GM18519 (cell line): ENCODE measurements around the gene IPO5.
"Not testable (repeated sequence)": the region's sequence is repeated elsewhere in the genome, so short reads cannot be mapped to it uniquely, and the experiment has no call there.

Source experiments
- ATAC-seq: cut with Tn5 transposase; IDR thresholded peaks from one replicate; pipeline ENCODE4 v1.9.1; 2021; ENCODE audit warnings: mild to moderate bottlenecking, moderate library complexity; ENCODE audit not compliant: unreplicated experiment, low FRiP score

The IPO5 gene

DNA sequence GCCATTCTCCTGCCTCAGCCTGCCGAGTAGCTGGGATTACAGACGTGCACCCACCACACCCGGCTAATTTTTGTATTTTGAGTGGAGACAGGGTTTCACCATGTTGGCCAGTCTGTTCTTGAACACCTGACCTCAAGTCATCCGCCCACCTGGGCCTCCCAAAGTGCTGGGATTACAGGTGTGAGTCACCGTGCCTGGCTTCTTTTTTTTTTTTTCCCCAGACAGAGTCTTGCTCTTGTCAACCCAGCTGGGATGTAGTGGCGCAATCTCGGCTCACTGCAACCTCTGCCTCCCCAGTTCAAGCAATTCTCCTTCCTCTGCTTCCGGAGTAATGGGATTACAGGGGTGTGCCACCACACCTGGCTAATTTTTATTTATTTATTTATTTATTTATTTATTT is 51.5 kb downstream of the IPO5 start:
- ATAC-seq = not testable (repeated sequence)

DNA sequence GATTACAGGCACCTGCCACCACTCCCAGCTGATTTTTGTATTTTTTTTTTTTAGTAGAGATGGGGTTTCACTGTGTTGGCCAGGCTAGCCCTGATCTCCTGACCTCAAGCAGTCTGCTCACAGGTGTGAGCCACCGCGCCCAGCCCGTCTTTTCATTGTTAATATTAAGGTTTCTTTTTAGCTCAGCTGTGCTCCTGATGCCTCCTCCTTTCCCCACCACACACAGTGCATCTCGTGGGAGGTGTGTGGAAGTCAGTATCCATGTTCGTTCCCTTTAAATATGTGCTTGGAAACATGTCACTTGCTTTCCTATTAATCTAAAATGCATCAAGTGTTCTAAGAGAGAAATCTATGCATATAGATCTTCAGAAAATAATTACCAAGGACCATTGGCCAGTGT is 53.5 kb downstream of the IPO5 start:
- no peak for ATAC-seq

DNA sequence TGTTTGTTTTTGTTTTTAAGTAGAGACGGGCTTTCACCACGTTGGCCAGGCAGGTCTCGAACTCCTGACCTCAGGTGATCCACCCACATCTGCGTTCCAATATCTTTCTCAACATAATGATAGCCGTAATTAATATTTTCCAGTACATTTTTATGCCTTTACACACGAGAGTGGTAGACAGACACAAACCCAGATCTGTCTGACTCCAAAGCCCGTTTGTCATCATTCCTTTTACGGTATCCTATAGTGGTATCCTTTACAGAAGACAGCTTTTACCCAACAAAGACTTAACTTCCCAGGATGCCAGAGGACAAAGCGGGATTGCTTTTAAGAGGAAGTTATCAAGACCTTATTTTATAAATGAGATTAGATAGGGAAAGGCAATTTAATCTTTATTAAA is 59.8 kb downstream of the IPO5 start:
- no peak for ATAC-seq

DNA sequence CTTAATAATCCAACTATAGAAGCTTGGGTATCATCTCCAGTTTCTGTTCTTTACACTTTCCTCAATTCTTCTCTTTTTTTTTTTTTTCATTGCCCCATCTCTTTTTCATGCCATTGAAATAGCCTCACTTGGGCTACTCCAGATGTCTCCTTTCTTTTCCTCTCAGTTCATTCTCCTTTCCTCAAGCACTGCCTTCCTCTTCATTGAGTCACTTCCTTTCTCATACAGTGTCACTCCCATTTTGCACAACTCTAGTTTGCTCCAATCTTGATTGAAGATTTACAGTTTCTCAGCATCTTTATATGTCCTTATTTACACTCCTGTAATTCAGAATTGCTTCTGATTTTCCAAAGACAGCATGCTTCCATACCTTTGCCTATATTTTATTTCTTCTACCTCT is 61.3 kb downstream of the IPO5 start:
- no peak for ATAC-seq

DNA sequence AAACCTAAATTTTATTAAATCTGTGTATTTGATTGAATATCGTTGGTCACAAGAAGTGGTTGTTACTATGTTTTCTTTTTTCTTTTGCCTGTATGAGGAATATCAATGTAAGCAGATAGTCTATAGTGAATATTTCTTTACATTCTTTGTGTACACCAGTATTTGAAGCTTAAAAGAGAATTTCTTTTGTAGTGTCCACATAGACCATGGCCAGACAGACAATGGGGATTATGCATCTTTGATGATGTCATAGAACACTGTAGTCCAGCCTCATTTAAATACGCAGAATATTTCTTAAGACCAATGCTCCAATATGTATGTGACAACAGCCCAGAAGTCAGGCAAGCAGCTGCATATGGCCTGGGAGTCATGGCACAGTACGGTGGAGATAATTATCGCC is 64.8 kb downstream of the IPO5 start:
- no peak for ATAC-seq

DNA sequence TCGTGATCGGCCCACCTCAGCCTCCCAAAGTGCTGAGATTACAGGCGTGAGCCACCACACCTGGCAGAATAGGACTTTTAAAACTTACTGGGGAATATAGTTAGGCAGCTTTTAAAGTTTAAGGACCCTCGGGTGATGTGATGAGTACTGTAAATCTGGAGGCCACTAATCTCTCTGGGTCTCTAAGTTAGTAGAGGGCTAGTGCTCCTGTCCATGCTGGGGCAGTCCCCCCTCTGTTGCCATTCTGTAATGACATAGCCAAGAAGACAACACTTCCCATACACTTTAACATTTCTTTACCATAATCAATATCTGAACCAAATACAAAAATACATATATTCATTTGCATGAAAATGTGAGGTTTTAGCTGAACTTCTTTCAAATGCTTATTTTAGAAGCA is 65.7 kb downstream of the IPO5 start:
- no peak for ATAC-seq

DNA sequence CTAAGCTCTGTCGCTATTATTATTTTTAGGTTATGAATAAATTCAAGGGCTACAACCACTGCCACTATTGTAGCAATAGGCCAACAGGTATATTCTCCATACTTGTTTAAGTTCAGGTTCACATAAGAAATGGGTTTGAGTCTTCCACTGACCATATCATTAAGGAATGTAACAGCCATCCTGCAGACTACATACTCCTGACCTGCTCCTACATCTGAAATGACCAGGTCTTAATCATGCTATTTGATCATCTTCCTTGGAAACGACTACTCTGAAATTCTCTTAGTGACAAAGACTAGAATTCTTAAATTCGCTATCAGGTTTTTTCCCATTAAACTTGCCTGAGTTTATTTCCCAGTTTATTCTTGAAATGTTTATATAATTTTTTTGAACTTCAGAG is 66.8 kb downstream of the IPO5 start:
- ATAC-seq = no peak

DNA sequence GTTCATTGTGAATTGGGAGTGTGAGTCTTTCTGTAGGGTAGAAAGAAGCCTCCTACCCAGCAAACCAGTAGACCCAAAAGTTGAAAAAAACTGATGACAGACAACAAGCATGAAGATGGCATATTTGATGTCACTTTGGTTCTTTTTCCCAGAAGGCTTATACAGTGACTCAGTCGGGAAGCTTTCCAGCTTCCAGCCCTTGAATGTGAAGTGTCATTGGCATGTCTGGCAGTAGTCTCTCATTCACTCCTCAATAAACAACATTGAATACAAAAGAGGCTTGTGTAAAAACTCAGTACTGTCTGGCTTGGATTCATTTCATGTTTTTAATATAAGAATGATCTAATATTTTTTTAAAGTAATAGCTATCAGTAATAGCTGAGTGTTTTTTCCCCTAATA is 68.7 kb downstream of the IPO5 start:
- ATAC-seq = no peak

DNA sequence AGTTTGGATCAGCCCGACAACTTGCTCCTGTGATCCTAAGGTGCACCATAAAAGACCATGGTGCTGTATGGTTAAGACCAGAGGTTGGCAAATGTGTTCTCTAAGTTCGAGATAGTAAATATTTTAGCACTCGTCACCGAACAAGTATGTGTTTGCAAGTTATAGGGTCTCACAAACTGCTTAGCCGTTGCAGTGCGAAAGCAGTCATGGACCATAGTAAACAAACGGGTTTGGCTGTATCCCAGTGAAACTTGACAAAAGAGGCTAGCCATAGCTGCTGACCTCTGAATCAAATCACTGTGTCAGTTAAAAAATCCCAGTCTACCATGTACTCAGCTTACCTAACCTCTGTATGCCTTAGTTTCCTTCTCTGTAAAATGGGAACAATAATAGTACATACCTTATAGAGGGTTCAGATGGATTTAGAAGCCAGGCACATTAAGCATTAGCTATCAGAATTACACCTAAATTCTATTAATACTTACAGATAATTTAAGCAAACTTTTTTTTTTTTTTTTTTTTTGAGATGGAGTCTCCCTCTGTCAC is 72.1 kb downstream of the IPO5 start:
- no peak for ATAC-seq

DNA sequence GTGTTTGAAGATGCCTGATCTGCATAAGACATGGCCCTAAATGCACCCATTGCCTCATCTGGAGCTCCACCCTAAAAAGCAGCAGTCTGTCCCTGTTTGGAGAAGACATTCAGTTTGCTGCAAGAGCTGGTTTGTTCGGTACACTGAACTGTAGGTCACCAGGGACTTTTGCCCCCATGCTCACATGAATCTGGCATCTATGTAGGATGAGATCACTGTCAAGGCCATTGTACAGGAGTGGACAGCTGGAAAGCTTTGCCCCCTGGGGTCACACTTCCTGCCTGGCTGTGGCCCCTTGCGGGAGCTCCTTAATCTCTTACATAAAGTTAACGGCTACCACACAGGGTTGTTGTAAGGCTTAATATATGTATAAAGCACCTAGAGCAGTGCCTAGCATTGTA is 73.0 kb downstream of the IPO5 start:
- ATAC-seq = no peak

DNA sequence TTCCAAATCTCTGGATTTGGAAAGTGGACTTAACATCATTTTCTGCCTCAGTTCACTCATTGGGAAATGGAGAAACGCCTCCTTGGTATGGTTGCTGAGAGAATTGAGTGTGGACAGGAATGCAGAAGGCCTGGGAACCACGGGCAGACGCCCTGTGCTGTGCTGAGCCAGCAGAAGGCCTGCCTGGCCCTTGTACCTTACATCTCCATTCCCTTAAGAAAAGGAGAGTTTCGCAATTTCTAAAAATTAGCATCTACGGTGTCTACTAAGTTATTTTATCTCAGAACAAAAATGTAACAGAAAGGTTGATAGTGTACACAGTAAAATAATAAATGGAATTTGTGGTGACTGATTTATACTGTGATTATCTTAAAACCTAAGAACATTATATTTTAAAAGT is 78.7 kb downstream of the IPO5 start:
- ATAC-seq = no peak

DNA sequence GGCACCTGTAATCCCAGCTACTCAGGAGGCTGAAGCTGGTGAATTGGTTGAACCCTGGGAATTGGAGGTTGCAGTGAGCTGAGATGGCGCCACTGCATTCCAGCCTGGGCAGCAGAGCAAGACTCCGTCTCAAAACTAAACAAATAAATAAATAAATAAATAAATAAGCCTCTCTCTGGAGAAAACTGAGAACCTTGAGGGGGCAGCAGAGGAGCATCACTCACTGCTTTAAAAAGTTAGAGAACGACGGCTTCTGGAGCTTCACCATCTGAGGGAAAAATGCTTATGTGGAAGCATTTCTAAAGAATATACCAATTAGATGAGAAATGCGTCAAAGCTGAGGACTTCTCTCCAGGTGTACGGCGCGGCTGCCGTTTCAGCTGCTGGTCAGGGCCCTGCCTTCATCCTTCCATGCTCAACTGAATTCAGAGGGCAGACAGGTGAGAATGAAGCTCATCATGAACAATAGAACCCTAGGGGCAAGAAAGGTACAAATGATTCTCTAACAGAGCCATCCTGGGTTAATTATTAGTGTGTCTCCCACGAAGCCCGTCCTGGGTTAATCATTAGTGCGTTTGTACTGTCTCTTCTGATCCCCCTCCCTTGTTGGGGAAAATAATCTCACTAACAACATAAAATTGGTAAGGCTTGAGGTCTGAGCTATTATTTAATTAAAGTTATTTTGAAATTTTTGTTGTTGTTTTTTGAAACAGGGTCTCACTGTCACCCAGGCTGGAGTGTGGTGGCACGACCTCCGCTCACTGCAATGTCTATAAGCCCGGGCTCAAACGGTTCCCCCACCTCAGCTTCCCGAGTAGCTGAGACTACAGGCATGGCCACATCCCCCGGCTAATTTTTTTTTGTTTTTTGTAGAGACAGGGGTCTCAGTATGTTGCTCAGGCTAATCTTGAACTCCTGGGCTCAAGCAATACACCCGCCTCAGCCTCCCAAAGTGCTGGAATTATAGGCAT is 80.1 kb downstream of the IPO5 start:
- no peak for ATAC-seq

DNA sequence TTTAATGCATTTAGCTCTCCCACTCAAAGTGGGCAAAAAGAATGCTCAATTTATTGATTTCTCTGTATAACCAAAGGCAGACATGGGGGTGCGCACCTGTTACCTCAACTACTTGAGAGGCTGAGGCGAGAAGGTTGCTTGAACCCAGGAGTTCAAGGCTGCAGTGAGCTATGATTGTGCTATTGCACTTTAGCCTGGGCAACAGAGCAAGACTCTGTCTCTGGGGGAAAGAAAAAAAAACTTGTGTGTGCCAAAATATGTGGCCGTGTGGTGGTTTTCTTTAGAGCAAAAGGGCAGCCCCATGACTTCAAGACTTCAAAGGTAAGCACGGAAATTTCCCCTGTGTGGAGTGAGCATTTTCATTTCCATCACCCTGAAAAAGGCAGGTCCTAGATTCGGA is 81.9 kb downstream of the IPO5 start:
- ATAC-seq = no peak

DNA sequence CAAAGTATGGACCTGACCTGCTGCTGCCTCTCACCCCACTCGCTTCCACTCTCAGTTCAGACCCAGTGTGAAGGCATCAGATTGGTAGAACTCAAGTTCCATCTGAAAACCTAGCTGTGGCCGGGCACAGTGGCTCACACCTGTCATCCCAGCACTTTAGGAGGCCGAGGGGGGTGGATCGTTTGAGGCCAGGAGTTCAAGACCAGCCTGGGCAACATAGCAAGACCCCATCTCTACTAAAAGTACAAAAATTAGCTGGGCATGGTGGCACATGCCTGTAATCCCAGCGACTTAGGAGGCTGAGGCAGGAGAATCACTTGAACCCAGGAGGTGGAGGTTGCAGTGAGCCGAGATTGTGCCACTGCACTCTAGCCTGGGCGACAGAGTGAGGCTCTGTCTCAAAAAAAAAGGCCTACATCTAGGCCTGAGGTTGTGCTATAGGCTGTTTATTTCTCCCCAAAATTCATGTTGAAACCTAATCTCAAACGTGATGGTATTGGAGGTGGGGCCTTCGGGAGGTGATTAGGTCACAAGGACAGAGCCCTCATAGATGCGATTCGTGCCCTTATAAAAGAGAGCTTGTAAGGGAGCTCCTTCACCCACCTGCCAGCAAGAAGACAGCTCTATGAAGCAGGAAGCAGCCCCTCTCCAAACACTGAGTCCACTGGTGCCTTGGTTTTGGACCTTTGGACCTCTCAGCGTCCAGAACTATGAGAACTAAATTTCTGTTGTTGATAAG is 83.3 kb downstream of the IPO5 start:
- ATAC-seq = not testable (repeated sequence)

DNA sequence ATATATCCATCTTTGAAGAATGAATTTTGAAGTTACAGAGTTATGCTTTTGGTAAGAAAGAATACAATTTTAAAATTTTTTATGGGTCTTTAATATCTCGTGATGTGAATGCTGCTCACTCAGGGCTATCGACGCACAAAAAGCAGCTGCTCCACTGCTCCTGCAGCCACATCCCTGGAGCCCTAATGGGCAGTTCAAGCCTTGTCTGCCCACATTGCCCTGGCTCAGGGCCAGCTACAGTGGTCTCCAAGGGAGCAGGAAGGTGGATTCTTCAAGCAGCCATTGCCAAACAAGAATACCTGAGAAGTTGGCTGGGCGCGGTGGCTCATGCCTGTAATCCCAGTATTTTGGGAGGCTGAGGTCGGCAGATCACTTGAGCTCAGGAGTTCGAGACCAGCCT is 85.8 kb downstream of the IPO5 start:
- no peak for ATAC-seq

DNA sequence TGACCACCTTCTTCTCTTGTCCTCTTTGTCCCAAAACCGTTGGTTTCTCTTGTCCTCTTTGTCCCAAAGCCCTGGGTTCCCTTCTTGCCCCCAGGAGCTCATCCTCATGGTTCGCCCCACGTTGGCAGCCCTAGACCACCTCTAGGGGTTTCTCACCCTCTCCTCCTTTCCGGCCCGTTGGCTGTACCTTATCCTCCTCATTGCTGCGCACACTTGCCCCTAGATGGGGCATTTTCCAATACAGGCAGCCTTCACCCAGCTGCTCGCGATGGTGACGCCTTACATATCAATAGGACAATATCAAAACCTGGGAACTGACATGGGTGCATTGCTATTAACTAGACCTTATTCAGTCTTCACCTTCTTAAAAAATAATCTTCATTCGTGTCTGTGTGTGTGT is 86.5 kb downstream of the IPO5 start:
- ATAC-seq = no peak

DNA sequence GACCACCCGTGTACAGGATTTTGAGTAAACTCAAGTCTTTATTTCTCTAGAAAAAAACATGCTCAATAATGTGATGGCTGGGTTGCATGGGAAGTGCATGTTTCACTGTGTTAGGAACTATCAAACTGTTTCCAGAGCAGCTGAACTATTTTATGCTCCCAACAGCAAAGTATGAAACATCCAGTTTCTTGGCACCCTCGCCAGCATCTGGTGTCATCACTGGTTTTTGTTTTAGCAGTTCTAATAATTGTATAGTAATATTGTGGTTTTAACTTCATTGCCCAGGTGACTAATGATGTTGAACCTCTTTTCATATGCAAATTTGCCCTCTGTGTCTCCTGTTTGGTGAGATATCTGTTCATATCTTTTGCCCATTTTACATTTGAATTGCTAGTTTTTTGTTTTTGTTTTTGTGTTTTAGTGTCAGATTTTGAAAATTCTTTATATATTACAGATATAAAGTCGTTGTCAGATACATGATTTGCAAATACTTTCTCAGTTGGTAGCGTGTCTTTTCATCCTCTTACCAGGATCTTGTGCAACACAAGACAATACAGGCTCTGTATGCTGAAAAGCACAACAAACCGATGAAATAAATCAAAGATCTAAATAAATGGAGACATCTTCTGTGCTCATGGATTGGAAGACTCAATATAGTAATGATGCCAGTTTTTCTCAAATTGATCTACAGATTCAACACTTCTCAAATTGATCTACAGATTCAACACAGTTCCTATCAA is 87.8 kb downstream of the IPO5 start:
- no peak for ATAC-seq

DNA sequence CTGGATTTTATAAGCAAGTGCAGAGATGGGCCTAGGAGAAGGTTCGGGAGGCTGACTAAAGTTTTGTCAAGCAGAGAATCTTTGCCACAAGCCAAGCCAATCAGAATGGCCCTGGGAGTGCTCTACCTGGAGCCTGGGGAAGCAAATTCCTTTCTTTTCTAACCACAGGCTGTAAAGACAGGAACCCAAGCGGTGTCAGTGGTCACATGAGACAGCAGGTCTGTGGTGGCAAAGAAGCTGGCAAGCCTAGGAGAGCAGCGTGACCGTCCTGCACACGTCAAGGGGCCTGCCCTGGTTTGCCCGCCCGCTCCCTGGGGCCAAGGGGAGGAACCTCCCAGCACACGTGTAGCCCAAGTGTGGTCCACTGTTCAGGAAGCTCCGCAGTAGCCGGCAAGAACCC is 90.8 kb downstream of the IPO5 start:
- ATAC-seq = no peak

DNA sequence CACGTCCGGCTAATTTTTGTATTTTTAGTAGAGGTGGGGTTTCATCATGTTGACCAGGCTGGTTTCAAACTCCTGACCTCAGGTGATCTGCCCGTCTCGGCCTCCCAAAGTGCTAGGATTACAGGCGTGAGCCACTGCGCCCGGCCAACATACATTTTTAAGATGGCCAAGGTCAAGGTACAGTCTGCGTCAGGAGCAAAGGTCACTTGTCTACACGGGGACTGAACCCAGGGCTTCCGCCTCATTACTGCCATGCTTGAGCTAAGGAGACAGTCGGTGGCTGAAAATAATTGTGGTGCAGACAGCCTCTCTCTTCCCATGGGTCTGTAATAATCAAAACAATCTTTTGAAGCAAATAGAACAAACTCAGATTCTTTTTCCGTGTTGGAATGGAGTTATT is 94.3 kb downstream of the IPO5 start:
- ATAC-seq = not testable (repeated sequence)

DNA sequence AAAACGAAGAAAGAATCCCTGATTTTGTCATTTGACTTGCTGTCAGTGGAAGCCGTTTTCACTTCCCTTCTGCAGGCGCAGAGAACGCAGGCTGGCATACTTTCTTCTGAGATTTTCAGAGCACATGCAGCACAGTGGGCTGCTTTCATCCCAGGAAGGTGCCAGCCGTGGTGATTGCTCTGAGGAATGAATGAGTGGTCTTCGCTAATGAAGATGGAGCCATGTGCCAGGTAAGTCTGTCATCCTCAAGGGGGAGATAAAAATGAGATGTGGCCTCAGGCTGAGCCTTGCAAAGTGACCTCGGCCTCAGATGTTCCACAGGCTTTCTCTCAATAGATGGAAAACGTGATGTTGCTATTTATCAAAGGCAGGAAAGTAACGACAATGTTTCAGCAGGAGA is 94.8 kb downstream of the IPO5 start:
- ATAC-seq = no peak

DNA sequence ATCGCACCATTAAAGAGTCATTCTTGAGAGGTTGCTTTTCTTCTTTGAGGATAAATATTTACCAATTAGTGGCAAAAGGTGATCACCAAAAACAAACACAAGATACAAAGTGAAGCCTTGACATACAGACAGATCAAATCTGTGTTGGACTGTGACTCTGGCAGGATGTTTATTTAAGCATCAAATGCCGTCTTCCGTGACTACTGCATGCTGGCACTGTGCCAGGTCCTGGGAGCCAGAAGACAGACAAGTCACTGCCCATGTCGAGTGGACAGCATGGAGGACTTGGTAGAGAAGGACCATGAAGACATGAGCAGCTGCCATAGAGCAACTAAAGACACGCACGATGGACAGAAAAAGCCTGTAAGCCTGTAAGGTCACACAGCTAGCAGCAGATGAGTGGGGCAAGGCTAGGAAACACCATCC is 96.6 kb downstream of the IPO5 start:
- ATAC-seq = no peak
